ENCODE measurements around the gene CHMP2A.
A peak's percentile ranks its signal among the peaks of the same experiment; 100 is the strongest.
"Not testable (repeated sequence)": the region's sequence is repeated elsewhere in the genome, so short reads cannot be mapped to it uniquely, and the experiment has no call there.

Gene CHMP2A

GRCh38 chr19:58554494-58555368 is at the start of gene CHMP2A:
TSS of gene CHMP2A (minus strand) at chr19:58555105. CDS start at chr19:58554212, 893 bp downstream.
- Mint-ChIP-seq H3K9me3 (no peaks in the 10 kb centered on the region), H3K27me3 (no peaks in the 10 kb centered on the region), H3K4me1 (peaks cover 51 to 82% of the 10 kb centered on the region in 2 donors), H3K36me3 (peaks cover 62 to 79% of the 10 kb centered on the region in 2 donors), H3K27ac (peak within 1 kb of the TSS; percentile 98), H3K4me3 (peak within 1 kb of the TSS; percentile 96 to 97)
- peak; percentile 98 for DNase-seq
- ATAC-seq (replicated peaks): peak; percentile 48 to 51

GRCh38 chr19:58586133-58586765 is 31.3 kb upstream of the CHMP2A start:
- Mint-ChIP-seq H3K36me3 (peaks cover 12 to 29% of the 10 kb centered on the region in 2 donors), H3K27me3 (no peaks in the 10 kb centered on the region), H3K4me3 (no peak overlapping the region), H3K9me3 (peaks cover 0 to 2% of the 10 kb centered on the region in 2 donors), H3K4me1 (peaks cover 13 to 15% of the 10 kb centered on the region in 2 donors), H3K27ac (no peak overlapping the region)
- DNase-seq: no peak
- no peak for ATAC-seq (replicated peaks)

- Mint-ChIP-seq H3K27ac (no peak overlapping the region), H3K4me3 (no peak overlapping the region), H3K4me1 (peaks cover 19% of the 10 kb centered on the region in 2 donors), H3K36me3 (peaks cover 14 to 32% of the 10 kb centered on the region in 2 donors), H3K27me3 (no peaks in the 10 kb centered on the region), H3K9me3 (peaks cover 0 to 2% of the 10 kb centered on the region in 2 donors)
- DNase-seq (no peak), ATAC-seq (replicated peaks) (no peak)
These were observed 30.7 kb upstream of the CHMP2A start for GRCh38 chr19:58585442-58586132.

GRCh38 chr19:58584498-58585441 is 29.9 kb upstream of the CHMP2A start:
- Mint-ChIP-seq H3K36me3 (peaks cover 15 to 32% of the 10 kb centered on the region in 2 donors), H3K4me1 (peaks cover 21 to 24% of the 10 kb centered on the region in 2 donors), H3K4me3 (no peak overlapping the region), H3K9me3 (peaks cover 0 to 2% of the 10 kb centered on the region in 2 donors), H3K27me3 (no peaks in the 10 kb centered on the region), H3K27ac (no peak overlapping the region)
- ATAC-seq (replicated peaks): no peak
- no peak for DNase-seq

- no peak for ATAC-seq (replicated peaks)
- DNase-seq: no peak
- H3K36me3 Mint-ChIP-seq: peaks cover 26 to 44% of the 10 kb centered on the region in 2 donors
These were observed 28.1 kb upstream of the CHMP2A start for GRCh38 chr19:58582985-58583384.

GRCh38 chr19:58581227-58582141 is 26.6 kb upstream of the CHMP2A start:
- DNase-seq (peak; percentile 80), ATAC-seq (replicated peaks) (peak; percentile 97 to 98)
- Mint-ChIP-seq H3K36me3 (peaks cover 29 to 49% of the 10 kb centered on the region in 2 donors), H3K4me1 (peaks cover 42 to 50% of the 10 kb centered on the region in 2 donors), H3K4me3 (no peak overlapping the region), H3K27ac (peak overlapping the region; percentile 68), H3K9me3 (peaks cover 0 to 2% of the 10 kb centered on the region in 2 donors), H3K27me3 (no peaks in the 10 kb centered on the region)

More at GRCh38 chr19:58582985-58583384, 28.1 kb upstream of the CHMP2A start:
- no peaks in the 10 kb centered on the region for H3K27me3 Mint-ChIP-seq
- H3K27ac Mint-ChIP-seq: no peak overlapping the region
- H3K4me1 Mint-ChIP-seq: peaks cover 36 to 42% of the 10 kb centered on the region in 2 donors
- H3K4me3 Mint-ChIP-seq: no peak overlapping the region
- peaks cover 0 to 2% of the 10 kb centered on the region in 2 donors for H3K9me3 Mint-ChIP-seq

GRCh38 chr19:58579473-58580142 is 24.7 kb upstream of the CHMP2A start:
- Mint-ChIP-seq H3K36me3 (peaks cover 29 to 40% of the 10 kb centered on the region in 2 donors), H3K9me3 (peaks cover 0 to 2% of the 10 kb centered on the region in 2 donors), H3K27ac (no peak overlapping the region), H3K27me3 (no peaks in the 10 kb centered on the region), H3K4me1 (peaks cover 34 to 44% of the 10 kb centered on the region in 2 donors), H3K4me3 (no peak overlapping the region)
- ATAC-seq (replicated peaks) (no peak), DNase-seq (no peak)

- peak overlapping the region; percentile 33 to 58 for H3K4me3 Mint-ChIP-seq
These were observed 23.4 kb upstream of the CHMP2A start for GRCh38 chr19:58578012-58578925.

GRCh38 chr19:58577581-58577980 is 22.7 kb upstream of the CHMP2A start:
- H3K9me3 Mint-ChIP-seq; H3K27ac Mint-ChIP-seq; H3K27me3 Mint-ChIP-seq; DNase-seq; ATAC-seq (replicated peaks): not testable (repeated sequence)
- Mint-ChIP-seq H3K36me3 (peaks cover 22 to 30% of the 10 kb centered on the region in 2 donors), H3K4me3 (peak overlapping the region in 1 of 2 donors; percentile 58), H3K4me1 (peaks cover 40 to 57% of the 10 kb centered on the region in 2 donors)

More at GRCh38 chr19:58578012-58578925, 23.4 kb upstream of the CHMP2A start:
- H3K9me3 Mint-ChIP-seq: peaks cover 0 to 2% of the 10 kb centered on the region in 2 donors
- H3K27me3 Mint-ChIP-seq: no peaks in the 10 kb centered on the region
- ATAC-seq (replicated peaks): no peak
- H3K27ac Mint-ChIP-seq: peak overlapping the region; percentile 40
- peaks cover 40 to 55% of the 10 kb centered on the region in 2 donors for H3K4me1 Mint-ChIP-seq
- H3K36me3 Mint-ChIP-seq: peaks cover 28 to 36% of the 10 kb centered on the region in 2 donors
- no peak for DNase-seq

- Mint-ChIP-seq H3K27ac (peak overlapping the region; percentile 99), H3K36me3 (peaks cover 26 to 29% of the 10 kb centered on the region in 2 donors), H3K9me3 (peaks cover 3 to 5% of the 10 kb centered on the region in 2 donors), H3K4me3 (peak overlapping the region; percentile 90), H3K4me1 (peaks cover 42 to 58% of the 10 kb centered on the region in 2 donors), H3K27me3 (no peaks in the 10 kb centered on the region)
- DNase-seq (peak; percentile 89), ATAC-seq (replicated peaks) (peak; percentile 64)
These were observed 20.5 kb upstream of the CHMP2A start for GRCh38 chr19:58575183-58576041.
